ENCODE measurements around the gene TMEM120B.
"Not testable (repeated sequence)": the region's sequence is repeated elsewhere in the genome, so short reads cannot be mapped to it uniquely, and the experiment has no call there.

The TMEM120B gene

GRCh38 chr12:121776190-121777098, 63.9 kb downstream of the TMEM120B start:
- peak; percentile 90 to 94 for DNase-seq

DNA sequence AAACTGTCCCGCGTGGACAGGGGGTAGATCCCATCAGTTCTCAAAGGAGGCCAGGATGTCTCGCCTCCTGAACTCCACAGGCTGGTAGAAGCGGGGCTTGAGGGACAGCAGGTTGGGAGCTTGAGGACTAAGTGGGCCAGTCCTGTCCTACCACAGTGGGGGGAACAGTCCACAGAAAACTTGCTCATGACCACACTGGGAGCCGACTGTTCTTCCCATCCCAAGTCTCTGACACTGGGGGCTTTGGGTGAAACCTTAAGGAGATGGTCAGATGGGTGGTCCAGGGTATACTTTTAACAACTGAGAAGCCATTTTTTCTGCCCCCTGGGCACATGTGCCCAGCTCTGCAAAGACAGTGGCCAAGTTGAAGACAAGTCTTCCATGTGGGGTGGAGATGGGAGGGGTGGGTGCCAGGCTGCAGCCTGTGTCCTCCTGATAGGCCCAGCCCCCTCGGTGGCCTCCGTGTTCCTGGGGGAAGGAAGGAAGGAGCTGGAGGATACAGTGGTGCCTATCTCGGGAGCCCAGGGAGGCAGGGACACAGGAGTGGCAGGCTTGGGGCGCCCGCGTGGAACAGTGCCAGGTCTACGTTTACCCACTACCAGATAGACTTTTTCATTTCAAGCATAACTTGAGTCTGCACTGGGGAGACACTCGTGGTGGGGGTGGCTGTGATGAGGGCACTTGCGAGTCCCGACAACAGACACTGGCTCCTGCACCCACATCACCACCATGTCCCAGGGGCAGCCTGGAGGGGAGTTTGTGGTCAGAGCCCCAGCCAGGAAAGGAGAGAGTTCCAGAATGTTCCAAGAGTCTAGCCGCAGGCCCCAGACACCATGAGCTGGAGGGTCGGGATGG, 66.2 kb downstream of the TMEM120B start:
- no peak for DNase-seq

- DNase-seq, result no peak
Observed at GRCh38 chr12:121779422-121779895, 66.9 kb downstream of the TMEM120B start.

DNA sequence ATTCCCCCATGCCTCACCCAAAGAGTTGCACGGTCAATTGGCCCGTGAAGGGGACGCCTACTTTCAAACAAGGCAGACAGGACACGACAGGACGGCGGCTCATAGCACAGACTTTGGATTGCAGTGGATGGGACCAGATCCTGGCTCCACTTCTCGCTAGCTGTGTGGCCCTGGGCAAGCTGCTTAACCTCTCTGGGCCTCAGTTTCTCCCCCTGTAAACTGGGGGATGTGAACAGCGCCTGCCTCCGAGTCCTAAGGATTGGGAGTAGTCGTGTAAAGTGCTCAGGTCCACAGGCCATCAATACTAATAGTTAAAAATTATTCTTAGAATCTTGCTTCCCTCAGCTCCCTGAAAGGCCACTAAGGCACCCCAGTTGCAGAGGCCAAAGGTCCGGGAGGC, 67.9 kb downstream of the TMEM120B start:
- DNase-seq, result no peak

DNA sequence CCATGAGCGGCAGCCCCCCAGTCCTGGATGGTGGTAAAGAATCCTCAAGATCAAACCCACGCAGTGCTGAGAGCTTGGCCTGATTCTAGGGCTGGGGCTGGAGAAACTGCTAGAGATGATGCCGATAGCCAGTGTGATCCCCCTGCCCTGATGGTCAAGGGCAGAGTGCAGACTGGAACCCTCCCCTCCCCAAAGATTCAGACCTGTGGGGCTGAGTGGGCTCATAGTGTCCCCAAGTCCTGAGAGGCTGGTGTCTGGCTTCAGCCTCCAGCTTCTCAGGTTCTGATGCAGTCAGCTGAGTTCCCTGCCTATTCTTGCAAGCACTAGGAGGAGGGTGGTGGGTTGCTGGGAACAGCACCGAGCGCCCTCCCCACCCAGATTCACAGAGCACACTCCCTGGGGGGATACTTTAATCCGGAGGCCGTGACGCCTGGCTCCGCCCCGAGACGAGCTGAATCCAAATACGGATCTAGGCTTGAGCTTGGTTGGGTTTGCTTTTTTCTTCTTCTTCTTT, 69.0 kb downstream of the TMEM120B start:
- no peak for DNase-seq

DNA sequence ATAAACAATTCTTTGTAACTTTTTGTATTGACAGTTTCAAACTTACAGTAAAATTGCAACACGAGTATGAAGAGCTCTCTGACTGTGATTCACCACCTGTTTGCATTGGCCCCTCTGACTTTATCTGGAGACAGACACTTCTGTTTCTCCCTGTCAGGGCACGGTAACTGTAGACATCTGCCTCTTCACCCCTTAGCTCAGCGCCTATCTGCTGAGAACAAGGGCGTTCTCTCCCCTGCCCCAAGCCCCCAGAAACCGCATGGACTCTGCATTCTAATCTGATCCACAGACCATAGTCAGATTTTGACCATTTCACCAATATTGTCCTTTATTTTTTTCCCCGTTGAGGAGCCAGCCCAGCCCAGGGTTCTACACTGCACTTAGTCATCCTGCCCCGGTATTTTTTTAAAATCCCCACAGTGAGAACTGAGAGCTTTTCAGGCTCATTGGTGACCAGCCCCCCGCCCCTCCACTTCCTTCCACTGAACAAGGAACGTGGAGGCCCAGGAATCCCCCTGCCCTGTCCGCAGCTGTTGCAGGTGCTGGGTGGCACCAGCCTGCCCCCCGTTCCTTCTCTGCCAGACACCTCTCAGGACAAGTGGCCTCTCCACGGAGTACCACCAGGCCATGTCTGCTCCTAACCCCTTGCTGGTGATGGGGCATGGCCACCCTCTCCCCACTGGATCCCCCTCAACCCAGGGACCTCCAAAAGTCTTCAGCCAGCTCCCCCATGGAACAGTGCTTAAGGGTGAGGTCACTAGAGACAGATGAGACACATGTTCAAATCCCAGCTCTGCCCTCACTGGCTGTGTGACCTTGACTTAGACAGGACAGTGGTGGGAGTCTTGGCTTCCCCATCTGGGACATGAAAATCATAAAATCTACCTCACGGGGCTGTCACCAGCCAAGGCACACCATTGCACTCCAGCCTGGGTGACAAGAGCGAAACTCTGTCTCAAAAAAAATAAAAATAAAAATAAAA, 69.7 kb downstream of the TMEM120B start:
- DNase-seq, result peak; percentile 54 to 58

- DNase-seq, result no peak
Observed at GRCh38 chr12:121783766-121784165, 71.2 kb downstream of the TMEM120B start.

GRCh38 chr12:121784460-121784859, 71.9 kb downstream of the TMEM120B start:
- DNase-seq, result no peak

- peak in 1 of 2 experiments; percentile 36 for DNase-seq
Observed at GRCh38 chr12:121786440-121786825, 73.9 kb downstream of the TMEM120B start.

GRCh38 chr12:121787063-121788025, 74.8 kb downstream of the TMEM120B start:
- DNase-seq, result no peak

GRCh38 chr12:121788176-121788818, 75.7 kb downstream of the TMEM120B start:
- no peak for DNase-seq

GRCh38 chr12:121789233-121789781, 76.8 kb downstream of the TMEM120B start:
- no peak for DNase-seq

GRCh38 chr12:121789800-121790728, 77.5 kb downstream of the TMEM120B start:
- DNase-seq, result peak; percentile 94

DNA sequence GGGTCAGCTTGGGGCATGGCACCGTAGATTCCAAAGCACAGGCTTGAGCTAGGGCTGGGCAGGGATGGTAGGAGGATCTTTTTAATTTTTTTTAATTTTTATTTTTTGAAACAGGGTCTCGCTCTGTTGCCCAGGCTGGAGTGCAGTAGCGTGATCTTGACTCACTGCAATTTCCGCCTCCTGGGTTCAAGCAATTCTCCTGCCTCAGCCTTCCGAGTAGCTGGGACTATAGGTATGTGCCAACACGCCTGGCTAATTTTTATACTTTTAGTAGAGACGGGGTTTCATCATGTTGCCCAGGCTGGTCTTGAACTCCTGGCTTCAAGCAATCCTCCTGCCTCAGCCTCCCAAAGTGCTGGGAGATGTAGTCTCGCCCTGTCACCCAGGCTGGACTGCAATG, 78.2 kb downstream of the TMEM120B start:
- DNase-seq, result not testable (repeated sequence)

GRCh38 chr12:121791671-121792551, 79.4 kb downstream of the TMEM120B start:
- DNase-seq, result no peak

- DNase-seq, result no peak
Observed at GRCh38 chr12:121792607-121793439, 80.3 kb downstream of the TMEM120B start.

DNA sequence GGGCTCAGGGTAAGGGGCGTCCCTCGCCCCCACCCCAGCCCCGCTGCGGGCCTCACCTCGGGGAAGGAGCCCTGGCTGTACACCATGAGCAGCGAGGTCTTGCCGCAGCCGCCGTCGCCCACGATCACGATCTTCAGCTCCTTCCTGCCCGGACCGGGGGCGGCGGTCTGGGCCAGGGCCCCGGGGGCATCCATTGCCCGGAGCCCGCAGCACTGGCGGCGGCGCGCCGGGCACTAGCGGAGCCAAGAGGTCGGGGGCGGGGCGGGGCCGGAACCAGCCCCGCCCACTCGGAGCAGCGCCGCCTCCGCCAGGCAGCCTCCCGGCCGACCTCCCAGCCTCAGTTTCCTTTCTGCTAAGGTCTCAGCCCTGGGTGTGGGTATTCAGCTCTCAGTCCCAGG, 80.9 kb downstream of the TMEM120B start, which contains the start of gene RHOF:
RHOF (minus strand) TSS at position 249 of the 398 bp plus-strand sequence; CDS start at position 194, 55 bp downstream.
- DNase-seq, result no peak
